ENCODE results near the gene RASAL1.

DNA sequence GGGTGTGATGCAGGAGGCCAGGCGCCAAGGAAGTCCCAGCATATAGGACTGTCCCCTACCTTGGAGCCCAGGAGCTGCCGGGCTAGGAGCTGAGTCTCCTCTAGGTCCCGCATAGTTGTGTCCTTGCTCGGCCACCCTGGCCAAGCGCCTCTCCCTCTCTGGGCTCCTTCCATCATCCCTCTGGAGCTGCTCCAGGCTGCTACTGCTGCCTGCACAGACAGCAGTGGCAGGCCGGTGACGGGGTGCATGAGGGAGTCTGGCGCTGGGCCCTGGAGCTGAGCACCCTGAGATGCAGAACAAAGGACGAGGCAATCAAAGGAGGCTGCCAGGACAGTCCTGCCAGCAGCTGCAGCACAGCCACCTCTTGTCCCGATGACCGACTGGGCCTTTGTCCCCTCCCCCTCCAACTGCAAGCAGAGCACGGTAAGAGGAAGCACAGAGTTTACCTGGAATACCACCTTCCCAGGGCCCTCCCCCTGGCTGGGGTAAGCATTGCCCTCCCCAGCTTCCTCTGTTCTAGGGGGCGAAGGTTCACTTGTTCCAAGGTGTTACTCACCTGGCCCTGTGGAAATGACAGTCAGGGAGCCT is 68.7 kb downstream of the RASAL1 start:
- TF ChIP-seq BHLHE40 (IDR thresholded peaks at IDR 0.05; ENCODE audit: borderline replicate concordance) (no peak), NFRKB (IDR thresholded peaks at IDR 0.05) (no peak), SP1 (IDR thresholded peaks at IDR 0.05) (no peak), ARNT (IDR thresholded peaks at IDR 0.05) (no peak), CTBP1 (IDR thresholded peaks at IDR 0.05; ENCODE audit: borderline replicate concordance) (no peak), ELF4 (IDR thresholded peaks at IDR 0.05) (no peak), L3MBTL2 (conservative IDR thresholded peaks at IDR 0.05) (no peak)
- TF ChIP-seq, protein P1, sequence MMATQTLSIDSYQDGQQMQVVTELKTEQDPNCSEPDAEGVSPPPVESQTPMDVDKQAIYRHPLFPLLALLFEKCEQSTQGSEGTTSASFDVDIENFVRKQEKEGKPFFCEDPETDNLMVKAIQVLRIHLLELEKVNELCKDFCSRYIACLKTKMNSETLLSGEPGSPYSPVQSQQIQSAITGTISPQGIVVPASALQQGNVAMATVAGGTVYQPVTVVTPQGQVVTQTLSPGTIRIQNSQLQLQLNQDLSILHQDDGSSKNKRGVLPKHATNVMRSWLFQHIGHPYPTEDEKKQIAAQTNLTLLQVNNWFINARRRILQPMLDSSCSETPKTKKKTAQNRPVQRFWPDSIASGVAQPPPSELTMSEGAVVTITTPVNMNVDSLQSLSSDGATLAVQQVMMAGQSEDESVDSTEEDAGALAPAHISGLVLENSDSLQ (IDR thresholded peaks at IDR 0.05) = no peak

Measured in HEK293T (cell line).